Panc1 (cell line): ENCODE measurements around the gene RASGEF1C. TPM values are rescaled to one million over a fixed set of nuclear protein-coding genes. Genes with fewer than 3 reads are reported as not detected.

Source experiments
- ATAC-seq: fragments of 200-7000 bp; cut with Tn5 transposase; 2 replicates; pipeline ENCODE4 v1.9.1; 2020; ENCODE audit warnings: mild to moderate bottlenecking, moderate library complexity
- BruUV-seq: library from RNA; stranded (reverse); fragments of 400-500 nt; replicated peaks from 2 replicates; lab custom pipeline; 2021; lab: Mats Ljungman, UMichigan
- CTCF ChIA-PET: fragments of 300-600 bp; sonication (Branson Sonifier 250); formaldehyde crosslinking; loops from one replicate; lab custom pipeline; 2022; ENCODE audit warnings: antibody characterized with exemption; lab: Charles Lee
- POLR2A ChIA-PET: fragments of 300-600 bp; sonication (Branson Sonifier 250); formaldehyde crosslinking; loops from one replicate; lab custom pipeline; 2022; ENCODE audit warnings: antibody characterized with exemption; lab: Charles Lee
- DNase-seq: peaks from one replicate; pipeline ENCODE4 v3.0.0-alpha.2; 2010; ENCODE audit warnings: low read depth, low spot score
- H3K27ac ChIP-seq: 2 replicates; pipeline ENCODE4 v1.5.1; 2011; ENCODE audit warnings: mild to moderate bottlenecking, low read length, inconsistent platforms
- H3K27me3 ChIP-seq: fragments of 200-500 bp; sonication (Bioruptor generic); 2 replicates; pipeline ENCODE4 v1.6.0; 2014; ENCODE audit warnings: low read length, inconsistent platforms; ENCODE audit not compliant: control insufficient read depth, insufficient read depth
- H3K36me3 ChIP-seq: fragments of 200-500 bp; sonication (Bioruptor generic); 2 replicates; pipeline ENCODE4 v1.5.1; 2014; ENCODE audit warnings: inconsistent platforms, mild to moderate bottlenecking, low read length, moderate library complexity; ENCODE audit not compliant: control insufficient read depth, insufficient read depth
- H3K4me1 ChIP-seq: 2 replicates; pipeline ENCODE4 v1.5.1; 2011; ENCODE audit warnings: inconsistent platforms, mild to moderate bottlenecking, low read length, moderate library complexity; ENCODE audit not compliant: control insufficient read depth, insufficient read depth
- H3K4me3 ChIP-seq, 2 experiments: 2 replicates each; pipeline ENCODE4 v1.5.1; 2011 to 2012; ENCODE audit warnings: low read depth in 2 of 2, low read length in 2 of 2, mild to moderate bottlenecking in 2 of 2, inconsistent platforms in 1 of 2, moderate library complexity in 1 of 2
- H3K9me3 ChIP-seq: fragments of 200-500 bp; sonication (Bioruptor generic); 2 replicates; pipeline ENCODE4 v1.5.1; 2014; ENCODE audit warnings: low read depth, mild to moderate bottlenecking, inconsistent platforms, low read length, moderate library complexity; ENCODE audit not compliant: control insufficient read depth, insufficient read depth
- POLR2AphosphoS5 ChIP-seq: IDR thresholded peaks from 2 replicates; pipeline ENCODE4 v1.6.1; 2012; ENCODE audit warnings: mild to moderate bottlenecking, low read depth, low read length, moderate library complexity
- SIN3A ChIP-seq: IDR thresholded peaks from 2 replicates; pipeline ENCODE4 v1.6.1; 2012; ENCODE audit warnings: low read depth, mild to moderate bottlenecking, low read length, moderate library complexity, borderline replicate concordance; ENCODE audit not compliant: insufficient read depth
- TCF7L2 ChIP-seq: IDR thresholded peaks from 2 replicates; pipeline ENCODE4 v1.6.1; 2011; ENCODE audit warnings: mild to moderate bottlenecking, low read depth, low read length, inconsistent platforms
- in situ Hi-C: cut with HindIII; loops from 2 replicates; pipeline ENCODE4 v1.10.0; 2016; ENCODE audit warnings: low sequenced_read_pairs, low pct_unique_long_range_greater_than_20kb
- intact Hi-C: fragments of 100-400 bp; cut with micrococcal nuclease; formaldehyde crosslinking; loops from one replicate; pipeline ENCODE4 v1.10.0; 2022; ENCODE audit not compliant: unreplicated experiment
- total RNA-seq: library from RNA; stranded (reverse); gene quantifications from one replicate; pipeline ENCODE4 v1.2.1, GENCODE V29; 2021; ENCODE audit not compliant: unreplicated experiment
- TF ChIP-seq, protein P1 (sequence below), 2 experiments: IDR thresholded peaks; 2 replicates each; pipeline ENCODE4 v1.6.1; 2011 to 2012; ENCODE audit warnings: low read depth in 2 of 2, control low read depth in 1 of 2, low read length in 1 of 2, mild to moderate bottlenecking in 1 of 2, moderate library complexity in 1 of 2; ENCODE audit not compliant: insufficient read depth in 1 of 2
- TF ChIP-seq, protein P2 (sequence below): fragments of 450-650 bp; IDR thresholded peaks from 2 replicates; pipeline ENCODE4 v1.5.1; 2017; ENCODE audit warnings: mild to moderate bottlenecking

Gene RASGEF1C
- total RNA-seq, 1 experiment from 2014 or later, result 0.49 TPM

DNA sequence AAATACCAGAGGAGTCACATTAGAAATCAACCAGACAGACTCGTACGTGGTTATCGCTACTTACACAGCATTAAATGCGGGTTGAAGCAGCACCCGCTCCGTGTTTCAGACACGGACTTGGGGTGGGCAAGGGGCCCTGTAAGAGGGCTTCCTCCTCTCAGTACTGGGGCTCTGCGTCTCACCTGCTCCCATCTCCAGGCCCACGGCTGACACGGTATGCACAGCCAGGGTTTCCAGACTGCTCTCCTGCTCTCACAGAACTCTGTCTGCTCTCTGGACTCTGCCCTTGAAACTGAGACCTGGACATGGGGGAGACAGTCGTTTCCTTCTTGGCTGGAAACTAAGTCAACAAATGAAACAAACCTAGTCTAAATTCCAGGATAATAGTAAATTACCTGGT, 24.7 kb upstream of the RASGEF1C start:
- H3K36me3 ChIP-seq, result 0 out of 2 replicates have a peak, but pooled peaks cover 2% of the 10 kb centered on the region
- H3K27ac ChIP-seq, result no peak overlapping the region
- H3K4me3 ChIP-seq, result no peak overlapping the region
- in situ Hi-C loops, result no loop called here
- intact Hi-C loops, result no loop called here
- no peaks in the 10 kb centered on the region for H3K27me3 ChIP-seq
- TF ChIP-seq, protein P1, sequence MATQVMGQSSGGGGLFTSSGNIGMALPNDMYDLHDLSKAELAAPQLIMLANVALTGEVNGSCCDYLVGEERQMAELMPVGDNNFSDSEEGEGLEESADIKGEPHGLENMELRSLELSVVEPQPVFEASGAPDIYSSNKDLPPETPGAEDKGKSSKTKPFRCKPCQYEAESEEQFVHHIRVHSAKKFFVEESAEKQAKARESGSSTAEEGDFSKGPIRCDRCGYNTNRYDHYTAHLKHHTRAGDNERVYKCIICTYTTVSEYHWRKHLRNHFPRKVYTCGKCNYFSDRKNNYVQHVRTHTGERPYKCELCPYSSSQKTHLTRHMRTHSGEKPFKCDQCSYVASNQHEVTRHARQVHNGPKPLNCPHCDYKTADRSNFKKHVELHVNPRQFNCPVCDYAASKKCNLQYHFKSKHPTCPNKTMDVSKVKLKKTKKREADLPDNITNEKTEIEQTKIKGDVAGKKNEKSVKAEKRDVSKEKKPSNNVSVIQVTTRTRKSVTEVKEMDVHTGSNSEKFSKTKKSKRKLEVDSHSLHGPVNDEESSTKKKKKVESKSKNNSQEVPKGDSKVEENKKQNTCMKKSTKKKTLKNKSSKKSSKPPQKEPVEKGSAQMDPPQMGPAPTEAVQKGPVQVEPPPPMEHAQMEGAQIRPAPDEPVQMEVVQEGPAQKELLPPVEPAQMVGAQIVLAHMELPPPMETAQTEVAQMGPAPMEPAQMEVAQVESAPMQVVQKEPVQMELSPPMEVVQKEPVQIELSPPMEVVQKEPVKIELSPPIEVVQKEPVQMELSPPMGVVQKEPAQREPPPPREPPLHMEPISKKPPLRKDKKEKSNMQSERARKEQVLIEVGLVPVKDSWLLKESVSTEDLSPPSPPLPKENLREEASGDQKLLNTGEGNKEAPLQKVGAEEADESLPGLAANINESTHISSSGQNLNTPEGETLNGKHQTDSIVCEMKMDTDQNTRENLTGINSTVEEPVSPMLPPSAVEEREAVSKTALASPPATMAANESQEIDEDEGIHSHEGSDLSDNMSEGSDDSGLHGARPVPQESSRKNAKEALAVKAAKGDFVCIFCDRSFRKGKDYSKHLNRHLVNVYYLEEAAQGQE (IDR thresholded peaks at IDR 0.05; ENCODE audit: insufficient read depth in 1 of 2, low read depth in 2 of 2, low read length in 1 of 2), result no peak
- TF ChIP-seq, protein P2, sequence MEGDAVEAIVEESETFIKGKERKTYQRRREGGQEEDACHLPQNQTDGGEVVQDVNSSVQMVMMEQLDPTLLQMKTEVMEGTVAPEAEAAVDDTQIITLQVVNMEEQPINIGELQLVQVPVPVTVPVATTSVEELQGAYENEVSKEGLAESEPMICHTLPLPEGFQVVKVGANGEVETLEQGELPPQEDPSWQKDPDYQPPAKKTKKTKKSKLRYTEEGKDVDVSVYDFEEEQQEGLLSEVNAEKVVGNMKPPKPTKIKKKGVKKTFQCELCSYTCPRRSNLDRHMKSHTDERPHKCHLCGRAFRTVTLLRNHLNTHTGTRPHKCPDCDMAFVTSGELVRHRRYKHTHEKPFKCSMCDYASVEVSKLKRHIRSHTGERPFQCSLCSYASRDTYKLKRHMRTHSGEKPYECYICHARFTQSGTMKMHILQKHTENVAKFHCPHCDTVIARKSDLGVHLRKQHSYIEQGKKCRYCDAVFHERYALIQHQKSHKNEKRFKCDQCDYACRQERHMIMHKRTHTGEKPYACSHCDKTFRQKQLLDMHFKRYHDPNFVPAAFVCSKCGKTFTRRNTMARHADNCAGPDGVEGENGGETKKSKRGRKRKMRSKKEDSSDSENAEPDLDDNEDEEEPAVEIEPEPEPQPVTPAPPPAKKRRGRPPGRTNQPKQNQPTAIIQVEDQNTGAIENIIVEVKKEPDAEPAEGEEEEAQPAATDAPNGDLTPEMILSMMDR, result no peak
- TF ChIP-seq SIN3A, result no peak
- TF ChIP-seq TCF7L2, result no peak
- TF ChIP-seq POLR2AphosphoS5, result no peak
- no peaks in the 10 kb centered on the region for H3K4me1 ChIP-seq
- ChIA-PET CTCF (no interaction called here), POLR2A (no interaction called here)
- DNase-seq, result no peak
- BruUV-seq, result no TSS peak
- no peak for ATAC-seq
- no peaks in the 10 kb centered on the region for H3K9me3 ChIP-seq

DNA sequence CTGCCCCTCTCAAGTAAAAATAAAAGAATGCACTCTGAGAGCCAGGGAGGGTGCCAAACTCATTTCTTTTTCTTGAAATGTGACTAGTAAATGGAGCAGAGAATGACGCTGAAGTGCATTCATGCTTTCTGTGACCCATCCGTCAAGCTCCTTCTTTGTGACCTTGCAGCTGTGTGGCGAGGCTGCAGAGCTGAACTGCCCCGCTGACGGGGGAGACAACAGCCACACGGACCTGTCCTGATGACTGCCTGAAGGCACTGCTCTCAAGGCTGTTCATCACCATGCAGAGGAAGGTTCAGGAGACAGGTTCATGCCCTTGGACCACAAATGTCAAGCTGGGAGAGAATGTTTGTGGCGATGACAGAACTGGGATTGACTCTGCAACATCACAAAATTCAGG, 21.0 kb upstream of the RASGEF1C start:
- ChIA-PET CTCF (no interaction called here), POLR2A (no interaction called here)
- intact Hi-C loops (no loop called here), in situ Hi-C loops (no loop called here)
- H3K9me3 ChIP-seq, result no peaks in the 10 kb centered on the region
- ATAC-seq (no peak), DNase-seq (no peak)
- H3K4me3 ChIP-seq, result no peak overlapping the region
- no TSS peak for BruUV-seq
- no peak overlapping the region for H3K27ac ChIP-seq
- H3K4me1 ChIP-seq, result no peaks in the 10 kb centered on the region
- H3K36me3 ChIP-seq, result no peaks in the 10 kb centered on the region
- H3K27me3 ChIP-seq, result no peaks in the 10 kb centered on the region
- TF ChIP-seq POLR2AphosphoS5 (no peak), TCF7L2 (no peak), SIN3A (no peak)
- TF ChIP-seq, protein P1 (IDR thresholded peaks at IDR 0.05; ENCODE audit: insufficient read depth in 1 of 2, low read depth in 2 of 2, low read length in 1 of 2), result no peak
- TF ChIP-seq, protein P2, result no peak
